ENCODE results near the gene PRKAA2.

Gene PRKAA2

GRCh38 chr1:56639211-56639610, 5.9 kb upstream of the PRKAA2 start:
- H3K4me2 ChIP-seq, result no peak overlapping the region
- H4K20me1 ChIP-seq (ENCODE audit: insufficient read depth), result no peaks in the 10 kb centered on the region
- no peak overlapping the region for H3K9ac ChIP-seq
- H3K4me1 ChIP-seq (ENCODE audit: low read depth, poor library complexity, severe bottlenecking), result no peaks in the 10 kb centered on the region
- H3K27ac ChIP-seq, result no peak overlapping the region
- H3K36me3 ChIP-seq (ENCODE audit: insufficient read depth), result no peaks in the 10 kb centered on the region
- no peak overlapping the region for H3K4me3 ChIP-seq (IDR thresholded peaks at IDR 0.05; ENCODE audit: insufficient read depth, low read depth, low read length)
- no peak overlapping the region for H2AFZ ChIP-seq (ENCODE audit: low read depth)
- TF ChIP-seq, protein P1, sequence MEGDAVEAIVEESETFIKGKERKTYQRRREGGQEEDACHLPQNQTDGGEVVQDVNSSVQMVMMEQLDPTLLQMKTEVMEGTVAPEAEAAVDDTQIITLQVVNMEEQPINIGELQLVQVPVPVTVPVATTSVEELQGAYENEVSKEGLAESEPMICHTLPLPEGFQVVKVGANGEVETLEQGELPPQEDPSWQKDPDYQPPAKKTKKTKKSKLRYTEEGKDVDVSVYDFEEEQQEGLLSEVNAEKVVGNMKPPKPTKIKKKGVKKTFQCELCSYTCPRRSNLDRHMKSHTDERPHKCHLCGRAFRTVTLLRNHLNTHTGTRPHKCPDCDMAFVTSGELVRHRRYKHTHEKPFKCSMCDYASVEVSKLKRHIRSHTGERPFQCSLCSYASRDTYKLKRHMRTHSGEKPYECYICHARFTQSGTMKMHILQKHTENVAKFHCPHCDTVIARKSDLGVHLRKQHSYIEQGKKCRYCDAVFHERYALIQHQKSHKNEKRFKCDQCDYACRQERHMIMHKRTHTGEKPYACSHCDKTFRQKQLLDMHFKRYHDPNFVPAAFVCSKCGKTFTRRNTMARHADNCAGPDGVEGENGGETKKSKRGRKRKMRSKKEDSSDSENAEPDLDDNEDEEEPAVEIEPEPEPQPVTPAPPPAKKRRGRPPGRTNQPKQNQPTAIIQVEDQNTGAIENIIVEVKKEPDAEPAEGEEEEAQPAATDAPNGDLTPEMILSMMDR (conservative IDR thresholded peaks at IDR 0.05; ENCODE audit: low read depth, low read length), result no peak
- H3K79me2 ChIP-seq (ENCODE audit: insufficient read depth, low read depth), result no peaks in the 10 kb centered on the region
- H3K27me3 ChIP-seq (ENCODE audit: insufficient read depth, low read depth), result no peaks in the 10 kb centered on the region

DNA sequence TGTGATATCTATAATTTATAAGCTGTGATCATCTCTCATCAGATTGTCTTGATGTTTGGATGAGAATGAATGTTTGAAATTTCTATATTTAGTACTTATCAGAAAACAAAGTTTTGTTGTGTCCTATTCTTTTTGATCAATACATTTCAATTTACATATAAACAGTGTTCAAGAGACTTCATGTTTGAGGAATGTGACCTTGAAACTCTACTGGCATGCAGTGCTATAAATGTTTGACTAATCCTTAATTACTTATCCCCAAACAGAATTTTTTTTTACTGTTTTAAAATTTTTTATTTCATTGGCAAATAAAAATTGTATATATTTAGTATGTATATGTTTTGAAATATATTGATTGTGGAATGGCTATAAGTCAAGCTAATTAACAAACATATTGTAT, 1.5 kb upstream of the PRKAA2 start:
- TF ChIP-seq, protein P1 (conservative IDR thresholded peaks at IDR 0.05; ENCODE audit: low read depth, low read length), result no peak
- Histone ChIP-seq H3K36me3 (ENCODE audit: insufficient read depth) (no peaks in the 10 kb centered on the region), H3K9ac (no peak overlapping the region)

GRCh38 chr1:56644064-56644918, 823 bp upstream of the PRKAA2 start:
- TF ChIP-seq, protein P1 (conservative IDR thresholded peaks at IDR 0.05; ENCODE audit: low read depth, low read length), result no peak
- Histone ChIP-seq H3K36me3 (ENCODE audit: insufficient read depth) (no peaks in the 10 kb centered on the region), H3K4me2 (peak overlapping the region; percentile 21; the same call in 1 of the 2 replicates), H3K79me2 (ENCODE audit: insufficient read depth, low read depth) (no peaks in the 10 kb centered on the region), H2AFZ (ENCODE audit: low read depth) (peak overlapping the region; percentile 54), H4K20me1 (ENCODE audit: insufficient read depth) (no peaks in the 10 kb centered on the region), H3K27ac (no peak overlapping the region), H3K4me1 (ENCODE audit: low read depth, poor library complexity, severe bottlenecking) (no peaks in the 10 kb centered on the region), H3K4me3 (IDR thresholded peaks at IDR 0.05; ENCODE audit: insufficient read depth, low read depth, low read length) (no peak overlapping the region), H3K27me3 (ENCODE audit: insufficient read depth, low read depth) (no peaks in the 10 kb centered on the region), H3K9ac (no peak overlapping the region)

More for the DNA sequence above, 1.5 kb upstream of the PRKAA2 start:
- Histone ChIP-seq H4K20me1 (ENCODE audit: insufficient read depth) (no peaks in the 10 kb centered on the region), H3K4me3 (IDR thresholded peaks at IDR 0.05; ENCODE audit: insufficient read depth, low read depth, low read length) (no peak overlapping the region), H3K4me1 (ENCODE audit: low read depth, poor library complexity, severe bottlenecking) (no peaks in the 10 kb centered on the region), H3K79me2 (ENCODE audit: insufficient read depth, low read depth) (no peaks in the 10 kb centered on the region), H2AFZ (ENCODE audit: low read depth) (no peak overlapping the region), H3K4me2 (no peak overlapping the region), H3K27me3 (ENCODE audit: insufficient read depth, low read depth) (no peaks in the 10 kb centered on the region), H3K27ac (no peak overlapping the region)

- Histone ChIP-seq H4K20me1 (ENCODE audit: insufficient read depth) (no peaks in the 10 kb centered on the region), H2AFZ (ENCODE audit: low read depth) (peak overlapping the region; percentile 54), H3K9ac (peak overlapping the region; percentile 30; the same call in 1 of the 2 replicates), H3K27me3 (ENCODE audit: insufficient read depth, low read depth) (no peaks in the 10 kb centered on the region), H3K79me2 (ENCODE audit: insufficient read depth, low read depth) (no peaks in the 10 kb centered on the region), H3K27ac (no peak overlapping the region), H3K36me3 (ENCODE audit: insufficient read depth) (no peaks in the 10 kb centered on the region), H3K4me2 (peak overlapping the region; percentile 36), H3K4me3 (IDR thresholded peaks at IDR 0.05; ENCODE audit: insufficient read depth, low read depth, low read length) (peak overlapping the region; percentile 53), H3K4me1 (ENCODE audit: low read depth, poor library complexity, severe bottlenecking) (no peaks in the 10 kb centered on the region)
- TF ChIP-seq, protein P1 (conservative IDR thresholded peaks at IDR 0.05; ENCODE audit: low read depth, low read length), result no peak
Observed at GRCh38 chr1:56645677-56646305, 677 bp downstream of the PRKAA2 start.

All from KMS-11 (cell line).